Activated CD4-positive, alpha-beta T cell treated with anti-CD3 and anti-CD28 coated beads, Interleukin-2, amount 50 U/mL, for 1 hour (primary cell): ENCODE measurements around the gene CLBA1.
"Not testable (repeated sequence)": the region's sequence is repeated elsewhere in the genome, so short reads cannot be mapped to it uniquely, and the experiment has no call there.

Experiments
- DNase-seq: peaks from one replicate; pipeline ENCODE4 v3.0.0-alpha.2; 2020

Gene CLBA1

DNA sequence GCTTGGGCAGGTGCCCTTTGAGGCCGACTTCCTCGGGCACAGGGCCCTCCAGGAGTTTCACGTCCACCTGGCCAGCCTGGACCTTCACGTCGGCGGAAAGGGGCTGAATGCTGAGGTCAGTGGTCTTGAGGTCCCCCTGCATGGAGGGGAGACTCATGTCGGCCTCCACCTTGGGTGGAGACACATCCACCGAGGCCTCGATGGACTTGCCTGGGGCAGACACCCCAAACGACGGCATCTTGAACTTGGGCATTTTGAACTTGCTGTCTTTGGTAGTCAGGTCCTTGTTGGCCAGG lies 36.9 kb upstream of the CLBA1 start:
- DNase-seq, result no peak

DNA sequence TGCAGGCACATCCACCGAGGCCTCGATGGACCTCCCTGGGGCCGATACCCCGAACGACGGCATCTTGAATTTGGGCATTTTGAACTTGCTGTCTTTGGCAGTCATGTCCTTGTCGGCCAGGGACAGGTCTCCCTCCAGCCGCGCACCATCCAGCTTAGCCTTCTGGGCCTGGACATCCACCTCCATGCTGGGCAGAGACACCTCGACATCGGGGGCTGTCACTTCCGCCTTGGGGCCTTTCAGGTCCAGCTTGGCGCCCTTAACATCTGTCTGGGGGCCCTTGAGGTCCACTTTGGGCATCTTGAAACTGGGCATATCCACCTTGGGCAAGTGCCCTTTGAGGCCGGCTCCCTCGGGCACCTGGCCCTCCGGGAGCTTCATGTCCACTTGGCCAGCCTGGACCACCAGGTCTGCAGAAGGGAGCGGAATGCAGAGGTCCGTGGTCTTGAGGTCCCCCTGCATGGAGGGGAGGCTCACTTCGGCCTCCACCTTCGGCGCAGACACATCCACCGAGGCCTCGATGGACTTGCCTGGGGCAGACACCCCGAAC lies 36.1 kb upstream of the CLBA1 start:
- DNase-seq, result not testable (repeated sequence)

DNA sequence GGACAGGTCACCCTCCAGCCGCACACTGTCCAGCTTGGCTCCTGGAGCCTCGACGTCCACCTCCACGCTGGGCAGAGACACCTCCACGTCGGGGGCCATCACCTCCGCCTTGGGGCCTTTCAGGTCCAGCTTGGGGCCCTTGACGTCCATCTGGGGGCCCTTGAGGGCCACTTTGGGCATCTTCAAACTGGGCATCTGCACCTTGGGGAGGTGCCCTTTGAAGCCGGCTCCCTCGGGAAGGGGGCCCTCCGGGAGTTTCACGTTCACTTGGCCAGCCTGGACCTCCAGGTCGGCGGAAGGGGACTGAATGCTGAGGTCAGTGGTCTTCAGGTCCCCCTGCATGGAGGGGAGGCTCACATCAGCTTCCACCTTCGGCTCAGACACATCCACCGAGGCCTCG lies 35.6 kb upstream of the CLBA1 start:
- no peak for DNase-seq

DNA sequence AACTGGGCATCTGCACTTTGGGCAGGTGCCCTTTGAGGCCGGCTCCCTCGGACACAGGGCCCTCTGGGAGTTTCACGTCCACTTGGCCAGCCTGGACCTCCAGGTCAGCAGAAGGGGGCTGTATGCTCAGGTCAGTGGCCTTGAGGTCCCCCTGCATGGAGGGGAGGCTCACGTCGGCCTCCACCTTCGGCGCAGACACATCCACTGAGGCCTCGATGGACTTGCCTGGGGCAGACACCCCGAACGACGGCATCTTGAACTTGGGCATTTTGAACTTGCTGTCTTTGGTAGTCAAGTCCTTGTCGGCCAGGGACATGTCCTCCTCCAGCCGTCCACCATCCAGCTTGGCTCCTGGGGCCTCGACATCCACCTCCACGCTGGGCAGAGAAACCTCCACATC lies 34.9 kb upstream of the CLBA1 start:
- not testable (repeated sequence) for DNase-seq

DNA sequence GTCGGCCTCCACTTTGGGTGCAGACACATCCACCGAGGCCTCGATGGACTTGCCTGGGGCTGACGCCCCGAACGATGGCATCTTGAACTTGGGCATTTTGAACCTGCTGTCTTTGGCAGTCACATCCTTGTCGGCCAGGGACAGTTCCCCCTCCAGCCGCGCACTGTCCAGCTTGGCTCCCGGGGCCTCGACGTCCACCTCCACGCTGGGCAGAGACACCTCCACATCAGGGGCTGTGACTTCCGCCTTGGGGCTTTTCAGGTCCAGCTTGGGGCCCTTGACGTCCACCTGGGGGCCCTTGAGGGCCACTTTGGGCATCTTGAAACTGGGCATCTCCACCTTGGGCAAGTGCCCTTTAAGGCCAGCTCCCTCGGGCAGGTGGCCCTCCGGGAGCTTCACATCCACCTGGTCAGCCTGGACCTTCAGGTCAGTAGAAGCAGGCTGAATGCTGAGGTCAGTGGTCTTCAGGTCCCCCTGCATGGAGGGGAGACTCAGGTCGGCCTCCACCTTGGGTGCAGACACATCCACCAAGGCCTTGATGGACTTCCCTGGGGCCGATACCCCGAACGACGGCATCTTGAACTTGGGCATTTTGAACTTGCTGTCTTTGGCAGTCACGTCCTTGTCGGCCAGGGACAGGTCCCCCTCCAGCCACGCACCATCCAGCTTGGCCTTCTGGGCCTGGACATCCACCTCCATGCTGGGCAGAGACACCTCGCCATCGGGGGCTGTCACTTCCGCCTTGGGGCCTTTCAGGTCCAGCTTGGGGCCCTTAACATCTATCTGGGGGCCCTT lies 33.5 kb upstream of the CLBA1 start:
- DNase-seq, result not testable (repeated sequence)

DNA sequence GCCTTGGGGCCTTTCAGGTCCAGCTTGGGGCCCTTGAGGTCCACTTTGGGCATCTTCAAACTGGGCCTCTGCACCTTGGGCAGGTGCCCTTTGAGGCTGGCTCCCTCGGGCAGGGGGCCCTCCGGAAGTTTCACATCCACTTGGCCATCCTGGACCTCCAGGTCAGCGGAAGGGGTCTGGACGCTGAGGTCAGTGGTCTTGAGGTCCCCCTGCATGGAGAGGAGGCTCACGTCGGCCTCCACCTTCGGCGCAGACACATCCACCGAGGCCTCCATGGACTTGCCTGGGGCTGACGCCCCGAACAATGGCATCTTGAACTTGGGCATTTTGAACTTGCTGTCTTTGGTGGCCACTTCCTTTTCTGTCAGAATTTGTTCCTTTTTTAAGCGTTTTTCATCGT lies 32.5 kb upstream of the CLBA1 start:
- no peak for DNase-seq

DNA sequence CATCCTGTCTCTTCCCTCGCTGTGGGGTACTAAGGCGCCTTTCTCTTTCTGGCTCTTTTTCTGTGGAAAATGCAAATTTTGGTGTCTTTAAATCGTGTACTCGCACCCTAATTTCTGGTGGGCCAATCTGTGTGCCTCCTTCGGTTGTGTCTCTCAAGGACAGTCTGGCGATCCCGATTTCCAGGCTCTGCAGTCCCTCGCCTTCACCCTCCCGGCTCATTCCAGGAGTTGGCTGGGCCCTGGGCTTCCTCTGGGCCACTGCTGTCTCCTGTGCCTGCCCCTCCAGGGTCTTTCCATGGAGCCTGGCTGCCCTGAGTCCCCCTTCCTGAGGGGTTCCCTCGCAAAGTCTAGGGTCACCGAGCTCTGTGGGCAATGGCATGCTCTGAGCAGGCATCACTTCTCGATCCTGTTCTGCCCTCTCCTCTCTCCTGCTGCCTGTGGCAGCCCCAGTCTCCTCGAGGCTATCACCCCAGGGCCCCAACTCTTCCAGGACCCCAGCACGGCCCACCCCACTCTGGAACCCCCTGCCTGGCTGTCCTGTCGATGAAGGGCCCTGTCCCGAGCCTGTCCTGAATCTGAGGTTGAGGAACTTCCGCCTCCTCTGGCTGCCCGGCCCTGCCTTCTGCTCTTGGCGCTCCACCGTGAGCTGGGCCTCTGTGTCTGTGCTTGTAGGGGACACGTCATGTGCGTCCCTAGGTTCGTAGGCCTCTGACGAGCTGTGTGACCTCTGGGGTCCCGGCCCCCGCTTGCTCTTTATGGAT lies 31.5 kb upstream of the CLBA1 start:
- DNase-seq, result no peak

DNA sequence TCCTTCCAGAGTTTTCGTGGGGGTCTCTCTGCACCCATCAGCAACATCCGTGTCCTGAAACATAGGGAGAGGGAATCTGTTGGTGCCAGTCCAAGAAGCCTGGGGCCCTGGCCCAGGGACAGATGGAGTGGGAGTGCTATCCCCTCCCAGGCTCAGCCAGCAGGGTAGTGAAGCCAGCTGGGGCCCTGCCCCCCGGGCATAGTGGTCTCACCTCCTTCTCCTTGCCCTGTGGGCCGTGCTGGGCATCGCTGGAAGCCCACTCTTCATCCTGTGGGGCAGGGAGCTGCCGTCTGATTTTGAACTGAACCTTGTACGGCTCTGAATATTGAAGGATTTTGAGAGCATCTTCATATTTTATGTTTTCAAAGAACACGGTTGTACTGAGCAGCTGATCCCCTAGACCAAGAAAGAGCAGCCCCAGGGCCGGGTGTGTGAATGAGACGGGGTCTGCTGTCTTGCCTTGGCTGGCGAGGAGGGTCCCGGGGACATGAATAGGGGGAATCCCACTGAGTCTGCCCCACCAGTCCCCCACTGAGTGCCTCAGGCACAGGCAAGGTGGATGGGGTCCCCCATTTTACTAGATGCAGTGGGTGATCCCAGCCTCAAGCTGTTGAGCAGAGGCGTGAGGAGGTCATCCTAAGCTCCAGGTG lies 30.7 kb upstream of the CLBA1 start:
- no peak for DNase-seq

DNA sequence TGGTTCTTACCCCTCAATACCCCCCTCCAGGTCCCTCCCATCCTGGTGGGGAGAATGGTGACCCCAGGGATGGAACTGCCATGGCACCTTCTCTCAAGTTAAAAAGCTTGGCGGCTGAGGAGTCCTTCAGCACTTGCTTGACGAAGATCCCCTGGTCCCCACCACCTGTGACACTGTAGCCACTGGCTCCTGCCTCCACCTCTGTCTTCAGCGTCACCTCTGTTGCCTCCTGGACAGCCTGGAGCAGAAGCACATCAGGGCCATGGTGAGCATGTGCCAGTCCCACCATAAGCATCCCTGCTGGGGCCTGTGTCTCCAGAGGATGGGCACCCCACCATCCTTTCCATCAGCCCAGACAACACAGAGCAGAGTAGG lies 30.2 kb upstream of the CLBA1 start:
- no peak for DNase-seq

DNA sequence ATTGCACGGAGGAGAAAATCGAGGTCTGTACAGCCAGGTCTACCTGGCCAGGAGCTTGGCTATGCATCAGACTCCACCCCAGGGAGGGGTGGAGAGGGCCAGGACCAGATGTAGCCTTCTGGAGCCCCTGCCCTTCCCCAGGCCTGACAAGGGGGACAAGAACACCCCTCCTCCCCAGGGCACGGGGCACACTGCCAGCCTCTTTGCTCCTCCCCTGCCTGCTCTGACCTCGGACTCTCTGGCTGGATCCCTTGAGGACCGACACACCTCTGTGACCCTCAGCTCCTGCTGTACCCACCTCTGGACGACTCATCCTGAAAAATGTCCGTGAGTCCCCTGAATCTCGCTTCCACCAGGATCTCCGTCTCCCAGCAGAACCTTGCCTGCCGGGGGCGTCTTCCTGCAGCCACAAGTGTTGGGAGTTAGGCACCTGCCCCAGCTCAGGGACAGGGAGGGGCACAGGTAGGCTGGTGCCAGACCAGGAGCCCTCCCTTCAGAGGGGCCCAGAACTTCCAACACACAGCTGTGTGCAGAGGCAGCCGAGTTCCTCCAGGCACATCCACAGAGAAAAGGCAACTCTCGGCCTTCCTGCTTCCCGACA lies 29.2 kb upstream of the CLBA1 start:
- no peak for DNase-seq

DNA sequence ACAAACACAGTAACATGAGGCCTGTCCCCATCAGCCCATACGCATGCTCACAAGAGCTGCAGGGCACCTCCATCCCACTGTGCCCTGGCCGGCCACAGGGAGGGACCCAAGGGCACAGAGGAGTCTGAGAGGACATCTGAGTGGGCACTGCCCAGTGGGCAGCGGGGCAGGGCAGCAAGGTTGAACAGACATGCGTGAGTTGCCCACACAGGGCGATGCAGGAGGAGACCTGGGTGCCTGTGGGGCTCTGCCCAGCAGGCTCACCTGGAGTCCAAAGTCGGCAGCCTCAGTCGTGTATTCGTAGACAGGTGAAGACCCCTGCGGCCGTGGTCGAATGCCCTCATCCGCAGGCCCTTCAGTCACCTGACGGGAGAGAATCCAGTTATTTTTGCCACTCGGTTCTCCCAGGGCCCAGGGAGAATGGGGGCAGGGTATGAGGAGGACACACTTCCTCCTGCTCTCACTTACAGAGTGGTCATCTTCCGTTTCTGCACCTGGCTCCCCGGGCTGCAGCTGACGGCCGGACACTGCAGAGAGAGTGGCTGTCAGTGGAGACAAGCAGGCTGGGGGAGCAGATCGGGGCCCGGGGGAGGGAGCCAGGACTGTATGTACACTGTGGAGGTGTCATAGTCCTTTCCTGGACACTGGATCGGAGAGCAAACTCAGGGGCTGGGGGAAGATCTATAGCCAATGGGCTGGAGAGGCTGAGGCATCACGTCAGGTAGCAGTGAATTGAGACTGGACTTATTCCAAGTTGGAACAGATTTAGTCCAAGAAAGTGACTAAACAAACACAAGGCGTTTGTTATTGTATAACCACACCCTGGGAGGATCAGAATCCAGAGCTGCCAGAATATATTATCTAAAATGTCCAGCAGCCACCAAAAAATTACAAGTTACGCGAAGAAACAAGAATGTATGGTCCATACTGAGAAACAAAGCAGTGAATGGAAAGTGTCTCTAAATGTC lies 28.2 kb upstream of the CLBA1 start:
- DNase-seq, result no peak

DNA sequence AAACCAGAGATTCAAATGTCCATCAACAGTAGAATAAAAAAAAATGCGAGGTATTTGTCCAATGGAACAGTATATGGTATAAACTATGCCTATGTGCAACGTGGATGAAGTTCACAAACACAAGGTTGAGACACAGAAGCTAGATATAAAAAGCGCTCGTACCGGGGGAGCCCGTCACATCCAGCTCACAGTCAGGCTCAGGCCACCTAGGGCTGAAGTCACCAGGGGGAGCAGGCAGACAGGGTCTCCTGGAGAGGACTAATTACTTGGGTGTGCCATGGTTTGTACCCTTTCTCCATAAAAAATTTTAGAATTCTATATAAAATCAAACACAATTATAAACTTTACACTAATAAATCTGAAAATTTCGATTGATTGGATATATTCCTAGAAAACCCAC lies 21.0 kb upstream of the CLBA1 start:
- no peak for DNase-seq

DNA sequence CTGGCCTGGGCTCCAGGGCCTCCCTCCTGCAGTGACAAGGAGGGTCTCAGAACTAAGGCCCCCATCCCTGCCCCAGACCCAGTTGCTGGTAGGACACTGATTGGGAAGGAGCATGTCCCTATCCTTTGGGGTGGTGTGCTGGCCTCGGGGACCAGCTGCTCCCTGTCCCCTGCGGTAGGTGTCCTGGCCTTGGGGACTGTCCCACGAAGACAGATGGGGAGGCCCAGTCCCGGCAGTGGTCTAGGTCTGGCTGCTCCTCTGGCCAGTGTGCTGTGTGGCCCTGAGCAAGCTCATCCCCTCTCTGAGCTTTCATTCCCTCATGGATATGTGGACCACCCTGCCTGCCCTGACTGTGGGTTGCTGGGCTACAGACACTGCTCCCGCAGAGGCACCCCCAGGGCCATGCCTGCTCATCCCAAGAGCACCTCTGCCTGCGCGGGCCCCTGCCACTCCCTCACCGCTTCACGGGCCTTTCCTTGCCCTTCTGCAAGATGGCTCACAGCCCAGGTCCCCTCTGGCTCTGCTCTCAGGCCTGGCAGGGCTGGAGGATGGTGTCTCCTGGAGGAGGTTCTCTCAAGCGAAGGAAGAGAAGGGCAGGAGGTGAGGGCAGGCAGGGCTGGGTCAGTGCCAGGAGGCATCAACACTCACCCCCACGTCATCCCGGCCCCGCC lies 19.9 kb upstream of the CLBA1 start:
- DNase-seq, result no peak

DNA sequence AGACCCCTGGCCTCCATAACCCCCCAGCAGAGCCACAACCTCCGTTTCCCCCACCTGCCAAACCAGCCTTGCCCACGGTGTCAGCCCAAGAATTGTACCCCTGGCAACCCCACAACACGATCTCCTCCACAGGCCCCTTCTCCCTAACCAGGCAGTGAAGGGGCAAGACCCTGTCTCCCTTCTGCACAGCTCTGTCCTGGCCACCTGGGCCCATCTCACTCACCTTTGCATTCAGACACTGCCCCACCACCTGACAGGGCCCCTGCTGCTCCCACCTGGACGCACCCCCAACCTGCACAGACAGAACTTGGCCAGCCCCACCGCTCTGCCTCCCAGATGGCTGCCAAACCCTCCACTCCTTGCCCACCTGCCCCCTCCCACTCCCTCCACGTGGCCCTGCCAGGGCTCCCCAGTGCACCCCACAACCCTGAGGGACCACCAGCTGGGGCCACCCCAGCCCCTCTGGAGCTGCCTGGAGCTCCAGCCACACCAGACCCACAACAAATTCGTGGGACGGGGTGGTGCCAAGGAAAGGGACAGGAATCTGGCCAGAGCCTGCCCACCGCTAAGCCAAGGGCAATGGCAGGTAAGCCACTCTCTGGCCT lies 19.2 kb upstream of the CLBA1 start:
- no peak for DNase-seq

DNA sequence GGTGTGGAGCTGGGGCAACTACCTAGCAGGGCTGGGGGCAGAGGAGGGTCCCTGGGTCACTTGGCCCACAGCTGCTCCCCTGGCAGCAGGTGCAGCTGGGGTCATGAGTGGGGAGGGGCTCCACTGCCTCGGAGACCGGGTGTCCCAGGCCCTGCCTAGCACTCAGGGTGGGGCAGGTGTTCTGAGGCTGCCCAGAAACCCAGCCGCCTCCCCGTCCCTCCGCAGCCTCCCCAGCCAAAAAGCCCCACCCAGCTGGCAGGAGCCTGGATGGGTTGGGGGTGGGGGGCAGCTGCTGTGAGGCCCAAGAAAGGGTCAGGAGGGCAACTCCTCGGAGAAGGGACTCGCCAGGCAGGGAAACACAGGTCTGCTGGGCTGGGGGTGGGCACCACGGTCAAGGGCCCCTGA lies 18.6 kb upstream of the CLBA1 start:
- no peak for DNase-seq

DNA sequence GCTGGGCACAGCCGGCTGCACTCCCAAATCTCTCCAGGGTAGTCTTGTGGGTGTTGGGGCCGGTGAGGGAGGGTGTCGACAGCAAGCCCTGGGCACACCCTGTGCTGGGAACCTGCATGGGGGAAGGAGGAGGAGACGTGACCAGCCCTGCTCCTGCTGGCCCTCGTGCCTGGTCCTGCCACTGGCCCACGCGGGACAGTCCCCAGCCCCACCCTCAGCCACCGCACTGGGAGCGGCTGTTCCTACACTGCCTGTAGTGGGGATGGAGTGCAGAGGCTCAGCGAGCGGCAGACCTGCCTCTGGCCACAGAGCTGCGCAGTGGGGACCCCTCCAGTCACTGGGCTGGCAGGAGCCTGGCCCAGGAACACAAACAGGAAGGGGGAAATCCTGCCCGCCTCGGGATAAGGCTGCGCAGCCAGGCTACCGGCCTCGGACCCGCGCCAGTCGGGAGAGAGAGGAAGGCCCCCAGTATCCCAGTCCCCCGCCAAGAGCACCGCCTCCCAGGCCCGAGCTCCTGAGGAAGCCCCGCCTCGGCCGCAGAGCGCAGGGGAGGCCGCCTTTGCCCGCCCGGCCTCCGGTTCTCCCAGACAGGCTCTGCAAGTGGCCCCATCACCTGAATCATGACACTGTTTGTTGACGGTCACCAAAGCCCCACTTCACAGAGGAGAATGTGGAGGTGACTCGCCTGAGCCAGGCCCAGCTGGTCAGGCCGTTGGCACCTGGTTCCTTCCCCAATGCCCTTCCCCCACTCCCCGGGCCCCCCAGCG lies 18.0 kb upstream of the CLBA1 start:
- no peak for DNase-seq

DNA sequence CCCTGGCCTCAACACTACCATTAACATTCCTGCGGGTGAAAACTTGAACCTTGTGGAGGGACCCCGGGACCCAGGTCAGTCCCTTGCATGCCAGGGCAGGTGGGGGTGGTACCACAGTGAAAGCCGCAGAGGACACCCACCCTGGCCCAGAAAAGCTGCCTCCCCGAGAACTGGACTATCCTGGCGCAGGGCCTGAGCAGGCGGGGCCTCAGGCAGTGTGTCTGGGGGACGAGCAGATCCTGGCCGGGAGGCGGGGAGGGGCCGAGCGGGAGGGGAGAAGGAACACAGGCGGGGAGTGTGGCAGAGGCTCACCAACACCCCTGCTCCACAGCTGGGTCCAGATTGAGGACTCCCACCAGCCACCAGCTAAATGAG lies 17.4 kb upstream of the CLBA1 start:
- no peak for DNase-seq

DNA sequence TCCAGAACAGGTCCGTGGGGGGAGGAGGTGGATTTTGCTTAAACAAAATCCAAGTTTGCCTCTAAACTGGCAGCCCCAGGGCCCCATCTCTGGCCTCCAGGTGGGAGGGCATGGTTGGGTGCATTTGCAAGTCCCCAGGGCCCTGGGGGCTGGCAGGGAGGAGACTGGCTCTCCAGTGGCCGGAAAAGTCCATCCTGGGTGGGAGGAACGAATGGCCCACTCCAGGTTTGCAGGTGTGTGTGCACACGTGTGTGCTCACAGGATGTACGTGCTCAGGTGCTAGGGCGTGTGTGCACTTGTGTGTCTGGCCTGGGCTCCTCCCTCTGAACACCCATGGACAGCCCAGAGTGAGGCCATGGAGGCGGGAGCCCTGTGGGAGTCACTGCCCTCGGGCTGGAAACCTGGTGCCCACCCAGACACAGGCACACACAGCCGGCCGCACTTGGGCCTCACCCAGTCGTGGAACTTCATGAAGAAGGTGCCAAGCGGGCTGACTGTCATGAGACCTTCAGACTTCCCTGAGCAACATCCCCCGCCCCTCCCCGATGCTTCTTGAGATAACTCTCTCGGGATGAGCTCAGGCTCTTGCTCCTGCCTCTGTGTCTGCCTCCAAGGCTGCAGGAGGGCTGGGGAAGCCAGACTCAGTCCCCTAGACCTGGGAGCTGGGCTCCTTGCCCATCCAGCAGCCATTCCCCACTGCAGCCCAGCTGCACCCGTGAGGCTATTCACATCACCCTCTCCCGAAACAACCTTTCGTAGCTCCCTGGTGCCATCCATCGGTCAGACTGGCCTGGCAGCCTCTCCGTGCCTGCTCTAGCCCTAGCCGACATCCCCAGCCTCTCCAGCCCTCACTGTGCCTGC lies 16.8 kb upstream of the CLBA1 start:
- DNase-seq, result no peak

DNA sequence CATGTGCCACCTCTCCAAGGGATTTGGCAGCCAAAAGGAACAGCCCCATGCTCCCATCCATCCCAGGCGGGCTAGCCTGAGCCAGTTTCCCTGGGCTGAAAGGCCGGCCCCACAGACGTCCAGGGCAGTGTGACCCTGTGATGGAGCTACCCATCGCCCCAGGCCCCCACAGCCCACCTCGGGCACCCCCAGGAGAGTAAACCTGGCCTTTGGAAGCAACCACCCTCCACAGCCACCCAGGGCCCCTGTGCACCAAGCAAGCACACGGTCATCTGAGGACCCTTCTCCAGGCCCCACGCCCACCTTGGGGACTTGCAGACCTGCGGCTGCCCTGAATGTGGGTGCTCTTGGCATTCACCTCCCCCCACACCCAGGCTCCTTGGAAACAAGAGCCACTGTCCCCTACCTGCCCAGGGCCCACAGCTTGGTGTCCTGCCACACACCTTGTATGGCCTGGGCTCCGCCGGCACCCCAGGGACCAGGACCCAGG lies 15.8 kb upstream of the CLBA1 start:
- DNase-seq, result no peak
